ENCODE results near the gene SUPT20HL1.

SUPT20HL1 gene

DNA sequence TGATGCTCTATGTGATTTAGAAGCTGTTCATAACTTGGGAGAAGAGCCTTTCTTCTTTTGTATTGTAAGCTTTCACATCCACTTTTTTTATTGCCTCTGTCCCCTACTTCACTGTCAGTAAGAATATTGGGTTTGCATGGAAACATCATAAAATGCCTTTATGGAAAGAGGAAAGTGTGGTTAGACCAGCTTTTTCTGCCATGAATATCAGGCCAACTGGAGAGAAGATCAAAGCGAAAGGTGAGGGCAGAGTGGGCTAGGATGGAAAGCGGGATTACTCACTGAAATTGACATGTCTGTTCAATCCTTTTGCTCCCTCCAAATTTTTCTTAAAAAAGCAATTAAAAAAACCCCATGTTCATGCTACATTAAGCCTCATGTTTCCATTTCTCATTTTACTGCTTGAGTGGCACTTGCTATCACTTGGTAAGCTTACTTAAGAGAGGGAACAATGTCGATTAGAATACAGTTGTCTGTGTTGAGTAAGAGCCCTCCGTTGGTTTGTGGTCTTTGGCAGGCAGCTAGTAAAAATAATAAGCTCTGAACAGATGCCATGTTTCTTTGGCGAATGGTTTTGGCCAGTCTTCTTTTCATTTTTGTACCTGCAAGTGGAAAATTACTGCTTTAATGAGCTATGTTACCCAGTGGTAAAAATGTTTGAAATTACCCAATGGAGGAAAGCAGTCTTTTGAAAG, 35.9 kb downstream of the SUPT20HL1 start:
- H3K4me3 ChIP-seq (ENCODE audit: low read depth, low read length) = no peak overlapping the region

- H3K4me3 ChIP-seq (ENCODE audit: low read depth, low read length) = no peak overlapping the region
These were observed 36.5 kb downstream of the SUPT20HL1 start for GRCh38 chrX:24396931-24397279.

- no peak overlapping the region for H3K4me3 ChIP-seq (ENCODE audit: low read depth, low read length)
These were observed 38.3 kb downstream of the SUPT20HL1 start for GRCh38 chrX:24398766-24399165.

DNA sequence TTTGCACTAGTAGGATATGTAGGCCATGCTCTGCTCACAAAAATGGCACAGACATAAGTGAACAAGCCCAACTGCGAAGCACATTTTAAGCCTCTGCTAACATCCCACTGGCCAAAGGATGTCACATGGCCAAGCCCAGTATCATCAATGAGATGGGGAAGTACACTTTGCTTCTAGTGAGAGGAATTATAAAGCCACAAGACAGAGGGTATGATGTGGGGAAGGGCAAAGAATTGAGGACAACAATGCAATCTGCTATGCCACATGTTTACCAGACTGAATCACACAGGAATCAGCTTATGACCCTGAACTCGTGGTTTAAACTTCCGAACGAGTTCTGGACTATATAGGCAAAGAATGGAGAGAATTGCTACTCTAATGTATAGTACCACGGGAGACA, 39.1 kb downstream of the SUPT20HL1 start:
- no peak overlapping the region for H3K4me3 ChIP-seq (ENCODE audit: low read depth, low read length)

GRCh38 chrX:24405959-24406358, 45.5 kb downstream of the SUPT20HL1 start:
- H3K4me3 ChIP-seq (ENCODE audit: low read depth, low read length) = no peak overlapping the region
